ENCODE measurements around the gene QSER1. TPM values are rescaled to one million over a fixed set of nuclear protein-coding genes. Genes with fewer than 3 reads are reported as not detected.

QSER1 gene
- total RNA-seq, 1 experiment from 2014 or later = 48.0 TPM

- DNase-seq (ENCODE audit: low read depth, low spot score) (no peak), ATAC-seq (no peak)
- ChIA-PET RAD21 (ENCODE audit: low non-redundant PET in 1 of 2, low total read pairs in 2 of 2, uncharacterized antibody in 2 of 2, unreplicated experiment in 2 of 2) (no interaction called here), POLR2A (interaction anchor here (0.6 kb wide), 1 partner anchor 55 kb away, joined by 3 read pairs; no protein-coding TSS in a partner anchor), CTCF (no interaction called here)
- Histone ChIP-seq H3K36me3 (ENCODE audit: control insufficient read depth in 1 of 2, insufficient read depth in 2 of 2, low read length in 2 of 2) (peaks cover 0 to 6% of the 10 kb centered on the region in 2 experiments; a peak in 3 of 4 replicates), H3K4me3 (replicated peaks in 1 of 2; ENCODE audit: low read depth in 1 of 2, low read length in 2 of 2) (no peak overlapping the region), H3K9me2 (ENCODE audit: insufficient read depth) (no peaks in the 10 kb centered on the region), H2AFZ (ENCODE audit: low read depth, low read length, poor library complexity, severe bottlenecking) (no peak overlapping the region), H3K27me3 (ENCODE audit: insufficient read depth, low read length) (no peaks in the 10 kb centered on the region), H3K79me2 (ENCODE audit: insufficient read depth, low read length) (no peaks in the 10 kb centered on the region), H3K27ac (ENCODE audit: low read depth, low read length) (no peak overlapping the region), H3K9ac (ENCODE audit: low read length) (no peak overlapping the region), H3K9me3 (ENCODE audit: control insufficient read depth in 1 of 2, insufficient read depth in 1 of 2, low read depth in 1 of 2, low read length in 2 of 2) (no peaks in the 10 kb centered on the region), H3K4me2 (ENCODE audit: low read length) (no peak overlapping the region), H3K4me1 (ENCODE audit: control insufficient read depth in 1 of 2, insufficient read depth in 2 of 2, low read length in 2 of 2) (no peaks in the 10 kb centered on the region), H4K20me1 (ENCODE audit: insufficient read depth) (no peaks in the 10 kb centered on the region)
- TF ChIP-seq CTCF (IDR thresholded peaks at IDR 0.05 in 2 of 3, conservative IDR thresholded peaks at IDR 0.05 in 1 of 3; ENCODE audit: borderline replicate concordance in 1 of 3, insufficient read depth in 1 of 3, low read depth in 2 of 3, low read length in 2 of 3) = no peak
- TF ChIP-seq JUND (IDR thresholded peaks at IDR 0.05) = no peak
- TF ChIP-seq TCF7L2 (IDR thresholded peaks at IDR 0.05; ENCODE audit: borderline replicate concordance, extremely low read depth, insufficient read depth, insufficient read length) = no peak
- TF ChIP-seq SIN3A (IDR thresholded peaks at IDR 0.05; ENCODE audit: low read depth) = no peak
- TF ChIP-seq ELF1 (IDR thresholded peaks at IDR 0.05; ENCODE audit: borderline replicate concordance, low read depth) = no peak
- no peak for TF ChIP-seq EGR1 (IDR thresholded peaks at IDR 0.05; ENCODE audit: low read depth)
- no TSS peak for BruUV-seq (replicated peaks)
- intact Hi-C loops (cut with micrococcal nuclease) = no loop called here
Measured at GRCh38 chr11:32983506-32983905, 90.9 kb downstream of the QSER1 start.

GRCh38 chr11:32985600-32985999, 93.0 kb downstream of the QSER1 start:
- no peak overlapping the region for H3K27ac ChIP-seq (ENCODE audit: low read depth, low read length)
- no peak overlapping the region for H3K9ac ChIP-seq (ENCODE audit: low read length)
- DNase-seq (ENCODE audit: low read depth, low spot score) (no peak), ATAC-seq (no peak)
- no peaks in the 10 kb centered on the region for H3K9me3 ChIP-seq (ENCODE audit: control insufficient read depth in 1 of 2, insufficient read depth in 1 of 2, low read depth in 1 of 2, low read length in 2 of 2)
- ChIA-PET CTCF (no interaction called here), POLR2A (no interaction called here), RAD21 (ENCODE audit: low non-redundant PET in 1 of 2, low total read pairs in 2 of 2, uncharacterized antibody in 2 of 2, unreplicated experiment in 2 of 2) (no interaction called here)
- no peaks in the 10 kb centered on the region for H3K36me3 ChIP-seq (ENCODE audit: control insufficient read depth in 1 of 2, insufficient read depth in 2 of 2, low read length in 2 of 2)
- H3K4me1 ChIP-seq (ENCODE audit: control insufficient read depth in 1 of 2, insufficient read depth in 2 of 2, low read length in 2 of 2) = no peaks in the 10 kb centered on the region
- BruUV-seq (replicated peaks) = no TSS peak
- H3K27me3 ChIP-seq (ENCODE audit: insufficient read depth, low read length) = no peaks in the 10 kb centered on the region
- no peaks in the 10 kb centered on the region for H3K9me2 ChIP-seq (ENCODE audit: insufficient read depth)
- H4K20me1 ChIP-seq (ENCODE audit: insufficient read depth) = no peaks in the 10 kb centered on the region
- H3K79me2 ChIP-seq (ENCODE audit: insufficient read depth, low read length) = no peaks in the 10 kb centered on the region
- intact Hi-C loops (cut with micrococcal nuclease) = no loop called here
- no peak overlapping the region for H3K4me2 ChIP-seq (ENCODE audit: low read length)
- H2AFZ ChIP-seq (ENCODE audit: low read depth, low read length, poor library complexity, severe bottlenecking) = no peak overlapping the region
- H3K4me3 ChIP-seq (replicated peaks in 1 of 2; ENCODE audit: low read depth in 1 of 2, low read length in 2 of 2) = no peak overlapping the region
- TF ChIP-seq MAX (IDR thresholded peaks at IDR 0.05) (no peak), REST (IDR thresholded peaks at IDR 0.05; ENCODE audit: low read depth) (no peak), POLR2A (IDR thresholded peaks at IDR 0.05; ENCODE audit: borderline replicate concordance, extremely low read depth, insufficient read depth, insufficient read length) (no peak), JUND (IDR thresholded peaks at IDR 0.05) (no peak), RAD21 (IDR thresholded peaks at IDR 0.05; ENCODE audit: low read depth) (no peak), EZH2 (IDR thresholded peaks at IDR 0.05) (no peak), ZBTB33 (IDR thresholded peaks at IDR 0.05; ENCODE audit: extremely low read depth, insufficient replicate concordance, low read length) (no peak), SP1 (IDR thresholded peaks at IDR 0.05; ENCODE audit: low read depth) (no peak), POLR2AphosphoS5 (IDR thresholded peaks at IDR 0.05; ENCODE audit: low read depth, low read length) (no peak)
